OCI-LY1 (cell line): Measurements from ENCODE around the gene EXD3.

Experiments
- CTCF ChIP-seq: fragments of 200-600 bp; sonication (generic), shearing (Covaris generic); IDR thresholded peaks from 2 replicates; pipeline ENCODE4 v1.5.1; 2017; ENCODE audit warnings: mild to moderate bottlenecking, antibody characterized with exemption, low read length, moderate library complexity, mixed read lengths
- EZH2 ChIP-seq: fragments of 200-600 bp; sonication (generic), shearing (Covaris generic); IDR thresholded peaks from 2 replicates; pipeline ENCODE4 v1.8.0; 2017; ENCODE audit warnings: borderline replicate concordance, mixed run types, mild to moderate bottlenecking, antibody characterized with exemption, low read length, moderate library complexity, mixed read lengths

GRCh38 chr9:137412431-137412830 lies 10.5 kb downstream of the EXD3 start:
- TF ChIP-seq CTCF (no peak), EZH2 (no peak)
